SK-N-SH (cell line): ENCODE results near the gene SLC12A4.

Source experiments
- EZH2phosphoT487 ChIP-seq: fragments of 200-600 bp; sonication (generic); IDR thresholded peaks from 2 replicates; pipeline ENCODE4 v1.6.1; 2017; ENCODE audit warnings: low read depth, mixed run types, mild to moderate bottlenecking, antibody characterized with exemption, moderate library complexity, borderline replicate concordance
- POLR2AphosphoS5 ChIP-seq: IDR thresholded peaks from 2 replicates; pipeline ENCODE4 v1.6.1; 2012; ENCODE audit warnings: low read depth, low read length
- SIN3A ChIP-seq: IDR thresholded peaks from 2 replicates; pipeline ENCODE4 v1.6.1; 2012; ENCODE audit warnings: low read depth, mild to moderate bottlenecking, low read length, moderate library complexity, borderline replicate concordance
- TAF1 ChIP-seq: IDR thresholded peaks from 2 replicates; pipeline ENCODE4 v1.6.1; 2012; ENCODE audit warnings: low read depth, mild to moderate bottlenecking, low read length, moderate library complexity, borderline replicate concordance
- TF ChIP-seq, protein P1 (sequence below): fragments of 200-600 bp; sonication (generic); IDR thresholded peaks from 2 replicates; pipeline ENCODE4 v1.6.1; 2017; ENCODE audit warnings: antibody characterized with exemption, mild to moderate bottlenecking, moderate library complexity
- TF ChIP-seq, protein P2 (sequence below): fragments of 150-350 bp; IDR thresholded peaks from 2 replicates; pipeline ENCODE4 v1.6.1; 2017; ENCODE audit warnings: antibody characterized with exemption, low read length, low read depth, borderline replicate concordance

DNA sequence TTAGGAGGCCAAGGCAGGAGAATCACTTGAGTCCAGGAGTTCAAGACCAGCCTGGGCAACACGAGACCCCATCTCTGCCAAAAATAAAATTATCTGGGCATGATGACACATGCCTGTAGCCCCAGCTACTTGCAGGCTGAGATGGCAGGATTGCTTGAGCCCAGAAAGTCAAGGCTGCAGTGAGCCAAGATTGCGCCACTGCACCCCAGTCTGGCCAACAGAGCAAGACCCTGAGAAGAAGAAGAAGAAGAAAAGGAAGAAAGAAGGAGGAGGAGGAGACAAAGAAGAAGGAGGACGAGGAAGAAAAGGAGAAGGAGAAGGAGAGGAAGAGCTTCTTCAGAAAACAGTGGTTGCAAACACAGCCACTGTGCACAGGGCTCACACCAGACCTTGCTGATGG lies 20.2 kb upstream of the SLC12A4 start:
- TF ChIP-seq SIN3A, result no peak
- no peak for TF ChIP-seq TAF1
- TF ChIP-seq, protein P1, sequence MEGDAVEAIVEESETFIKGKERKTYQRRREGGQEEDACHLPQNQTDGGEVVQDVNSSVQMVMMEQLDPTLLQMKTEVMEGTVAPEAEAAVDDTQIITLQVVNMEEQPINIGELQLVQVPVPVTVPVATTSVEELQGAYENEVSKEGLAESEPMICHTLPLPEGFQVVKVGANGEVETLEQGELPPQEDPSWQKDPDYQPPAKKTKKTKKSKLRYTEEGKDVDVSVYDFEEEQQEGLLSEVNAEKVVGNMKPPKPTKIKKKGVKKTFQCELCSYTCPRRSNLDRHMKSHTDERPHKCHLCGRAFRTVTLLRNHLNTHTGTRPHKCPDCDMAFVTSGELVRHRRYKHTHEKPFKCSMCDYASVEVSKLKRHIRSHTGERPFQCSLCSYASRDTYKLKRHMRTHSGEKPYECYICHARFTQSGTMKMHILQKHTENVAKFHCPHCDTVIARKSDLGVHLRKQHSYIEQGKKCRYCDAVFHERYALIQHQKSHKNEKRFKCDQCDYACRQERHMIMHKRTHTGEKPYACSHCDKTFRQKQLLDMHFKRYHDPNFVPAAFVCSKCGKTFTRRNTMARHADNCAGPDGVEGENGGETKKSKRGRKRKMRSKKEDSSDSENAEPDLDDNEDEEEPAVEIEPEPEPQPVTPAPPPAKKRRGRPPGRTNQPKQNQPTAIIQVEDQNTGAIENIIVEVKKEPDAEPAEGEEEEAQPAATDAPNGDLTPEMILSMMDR, result no peak
- no peak for TF ChIP-seq POLR2AphosphoS5
- TF ChIP-seq, protein P2, sequence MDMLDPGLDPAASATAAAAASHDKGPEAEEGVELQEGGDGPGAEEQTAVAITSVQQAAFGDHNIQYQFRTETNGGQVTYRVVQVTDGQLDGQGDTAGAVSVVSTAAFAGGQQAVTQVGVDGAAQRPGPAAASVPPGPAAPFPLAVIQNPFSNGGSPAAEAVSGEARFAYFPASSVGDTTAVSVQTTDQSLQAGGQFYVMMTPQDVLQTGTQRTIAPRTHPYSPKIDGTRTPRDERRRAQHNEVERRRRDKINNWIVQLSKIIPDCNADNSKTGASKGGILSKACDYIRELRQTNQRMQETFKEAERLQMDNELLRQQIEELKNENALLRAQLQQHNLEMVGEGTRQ, result no peak
- TF ChIP-seq EZH2phosphoT487, result no peak
